HG03064 (cell line): Measurements from ENCODE around the gene TMEM33.

Experiments
- ATAC-seq: cut with Tn5 transposase; IDR thresholded peaks from one replicate; pipeline ENCODE4 v1.9.1; 2021; ENCODE audit warnings: low read depth; ENCODE audit not compliant: unreplicated experiment

The TMEM33 gene

GRCh38 chr4:41994461-41994985, 59.3 kb downstream of the TMEM33 start:
- ATAC-seq = no peak

GRCh38 chr4:41998019-41998418, 62.8 kb downstream of the TMEM33 start:
- ATAC-seq = no peak

GRCh38 chr4:41999321-41999720, 64.1 kb downstream of the TMEM33 start:
- ATAC-seq = no peak

GRCh38 chr4:42008011-42008786, 73.0 kb downstream of the TMEM33 start:
- ATAC-seq = no peak
